Hepatocyte (in vitro differentiated cells): ENCODE measurements around the gene NAAA. TPM values are rescaled to one million over a fixed set of nuclear protein-coding genes. Genes with fewer than 3 reads are reported as not detected.
A peak's percentile ranks its signal among the peaks of the same experiment; 100 is the strongest.

Experiments
- DNase-seq: peaks from one replicate; pipeline ENCODE4 v3.0.0-alpha.2; 2016; ENCODE audit warnings: low spot score
- H2AFZ ChIP-seq: fragments of 200-600 bp; sonication (generic); 2 replicates; pipeline ENCODE4 v1.6.0; 2016; ENCODE audit warnings: antibody characterized with exemption, mild to moderate bottlenecking
- H3K27ac ChIP-seq: fragments of 200-600 bp; sonication (generic); 2 replicates; pipeline ENCODE4 v1.5.1; 2016; ENCODE audit warnings: mild to moderate bottlenecking
- H3K27me3 ChIP-seq: fragments of 200-600 bp; sonication (generic); 2 replicates; pipeline ENCODE4 v1.6.1; 2016
- H3K36me3 ChIP-seq: fragments of 200-600 bp; sonication (generic); replicated peaks from 2 replicates; pipeline ENCODE4 v1.5.1; 2016; ENCODE audit warnings: low read depth; ENCODE audit not compliant: insufficient read depth
- H3K4me1 ChIP-seq: fragments of 200-600 bp; sonication (generic); 2 replicates; pipeline ENCODE4 v1.5.1; 2016; ENCODE audit warnings: mild to moderate bottlenecking, moderate library complexity; ENCODE audit not compliant: insufficient read depth
- H3K4me2 ChIP-seq: fragments of 200-600 bp; sonication (generic); 2 replicates; pipeline ENCODE4 v1.6.0; 2016
- H3K4me3 ChIP-seq: fragments of 200-600 bp; sonication (generic); 2 replicates; pipeline ENCODE4 v1.5.1; 2016; ENCODE audit warnings: mild to moderate bottlenecking
- H3K79me2 ChIP-seq: fragments of 200-600 bp; sonication (generic); 2 replicates; pipeline ENCODE4 v1.6.0; 2017; ENCODE audit warnings: mild to moderate bottlenecking
- H3K9me2 ChIP-seq: fragments of 200-600 bp; sonication (generic); replicated peaks from 2 replicates; pipeline ENCODE4 v1.6.0; 2017; ENCODE audit warnings: mild to moderate bottlenecking; ENCODE audit not compliant: insufficient read depth
- H3K9me3 ChIP-seq: fragments of 200-600 bp; sonication (generic); 2 replicates; pipeline ENCODE4 v1.5.1; 2016; ENCODE audit warnings: low read depth, mild to moderate bottlenecking
- H4K20me1 ChIP-seq: fragments of 200-600 bp; sonication (generic); 2 replicates; pipeline ENCODE4 v1.6.0; 2016; ENCODE audit warnings: mild to moderate bottlenecking; ENCODE audit not compliant: insufficient read depth, poor library complexity, severe bottlenecking
- CTCF ChIP-seq: fragments of 200-600 bp; sonication (generic); IDR thresholded peaks from 2 replicates; pipeline ENCODE4 v1.5.1; 2016; ENCODE audit warnings: antibody characterized with exemption, mild to moderate bottlenecking; ENCODE audit not compliant: poor library complexity
- EZH2 ChIP-seq: fragments of 200-600 bp; sonication (generic); IDR thresholded peaks from 2 replicates; pipeline ENCODE4 v1.6.1; 2016; ENCODE audit warnings: antibody characterized with exemption, mild to moderate bottlenecking, borderline replicate concordance
- EZH2phosphoT487 ChIP-seq: fragments of 200-600 bp; sonication (generic); IDR thresholded peaks from one replicate; pipeline ENCODE4 v1.6.1; 2018; ENCODE audit warnings: antibody characterized with exemption, mild to moderate bottlenecking, low read depth, moderate library complexity; ENCODE audit not compliant: unreplicated experiment, severe bottlenecking
- WGBS: methylation state at CpG from one replicate; pipeline ENCODE4 v1.1.6; 2016; ENCODE audit warnings: low lambda C conversion rate; ENCODE audit errors: missing lambda C conversion rate; 5-methylcytosine and 5-hydroxymethylcytosine counted together
- polyA plus RNA-seq: library from polyadenylated mRNA; unstranded; fragments of >200 nt; fragmentation: Nextera tagmentation; extraction: Ambion mirVana; gene quantifications from 2 replicates; pipeline ENCODE4 v1.2.1, GENCODE V29; 2016
- total RNA-seq: library from RNA; depleted of rRNA; stranded (reverse); fragments of >200 nt; gene quantifications from 2 replicates; pipeline ENCODE4 v1.2.3, GENCODE V29; 2014

Gene NAAA
- total RNA-seq (41.0 and 62.5 TPM in 2 replicates), polyA plus RNA-seq (18.4 and 21.8 TPM in 2 replicates)

GRCh38 chr4:75940692-75941253, at the start of gene NAAA:
Gene NAAA, minus strand, starts transcription at chr4:75941013. Its CDS starts 64 bp downstream, at chr4:75940949.
- H3K4me1 ChIP-seq = peaks cover 5% of the 10 kb centered on the region
- peak; percentile 76 for DNase-seq
- H2AFZ ChIP-seq = peak within 1 kb of the TSS; percentile 98
- H3K27ac ChIP-seq = peak within 1 kb of the TSS; percentile 81
- H3K9me2 ChIP-seq = no peaks in the 10 kb centered on the region
- no peaks in the 10 kb centered on the region for H3K9me3 ChIP-seq
- peak within 1 kb of the TSS; percentile 92 for H3K4me3 ChIP-seq
- TF ChIP-seq CTCF = peak; percentile 2
- TF ChIP-seq EZH2phosphoT487 = no peak
- no peaks in the 10 kb centered on the region for H3K79me2 ChIP-seq
- no peaks in the 10 kb centered on the region for H3K36me3 ChIP-seq
- no peaks in the 10 kb centered on the region for H4K20me1 ChIP-seq
- peak within 1 kb of the TSS; percentile 93 for H3K4me2 ChIP-seq
- H3K27me3 ChIP-seq = no peaks in the 10 kb centered on the region
- WGBS = under 1% methylated on average over 36 of the region's 66 CpGs

GRCh38 chr4:75989846-75990528, 49.2 kb upstream of the NAAA start:
- H3K27ac ChIP-seq = peak overlapping the region; percentile 70

GRCh38 chr4:75985116-75985515, 44.3 kb upstream of the NAAA start:
- no peak for DNase-seq
- H3K4me1 ChIP-seq = no peaks in the 10 kb centered on the region
- no peak overlapping the region for H2AFZ ChIP-seq
- no peaks in the 10 kb centered on the region for H3K9me2 ChIP-seq
- no peak overlapping the region for H3K27ac ChIP-seq
- no peak for TF ChIP-seq EZH2
- TF ChIP-seq EZH2phosphoT487 = no peak
- TF ChIP-seq CTCF = no peak
- peaks cover 17% of the 10 kb centered on the region for H4K20me1 ChIP-seq
- H3K79me2 ChIP-seq = peaks cover 73% of the 10 kb centered on the region
- no peaks in the 10 kb centered on the region for H3K27me3 ChIP-seq
- no peak overlapping the region for H3K4me2 ChIP-seq
- no peaks in the 10 kb centered on the region for H3K36me3 ChIP-seq
- 92% methylated on average over 3 of the region's 3 CpGs for WGBS
- no peak overlapping the region for H3K4me3 ChIP-seq
- H3K9me3 ChIP-seq = no peaks in the 10 kb centered on the region

More at GRCh38 chr4:75989846-75990528, 49.2 kb upstream of the NAAA start:
- peaks cover 8% of the 10 kb centered on the region for H4K20me1 ChIP-seq
- WGBS = 3% methylated on average over 20 of the region's 20 CpGs
- no peaks in the 10 kb centered on the region for H3K36me3 ChIP-seq
- no peaks in the 10 kb centered on the region for H3K4me1 ChIP-seq
- peaks cover 56% of the 10 kb centered on the region for H3K79me2 ChIP-seq
- peak overlapping the region; percentile 89 for H3K4me2 ChIP-seq
- H3K9me2 ChIP-seq = no peaks in the 10 kb centered on the region
- H3K4me3 ChIP-seq = peak overlapping the region; percentile 89
- peak overlapping the region; percentile 98 for H2AFZ ChIP-seq
- no peak for TF ChIP-seq EZH2phosphoT487
- no peak for TF ChIP-seq EZH2
- no peak for TF ChIP-seq CTCF
- no peaks in the 10 kb centered on the region for H3K9me3 ChIP-seq
- no peak for DNase-seq
- no peaks in the 10 kb centered on the region for H3K27me3 ChIP-seq
